Measurements from ENCODE around the gene BRD4.

BRD4 gene

DNA sequence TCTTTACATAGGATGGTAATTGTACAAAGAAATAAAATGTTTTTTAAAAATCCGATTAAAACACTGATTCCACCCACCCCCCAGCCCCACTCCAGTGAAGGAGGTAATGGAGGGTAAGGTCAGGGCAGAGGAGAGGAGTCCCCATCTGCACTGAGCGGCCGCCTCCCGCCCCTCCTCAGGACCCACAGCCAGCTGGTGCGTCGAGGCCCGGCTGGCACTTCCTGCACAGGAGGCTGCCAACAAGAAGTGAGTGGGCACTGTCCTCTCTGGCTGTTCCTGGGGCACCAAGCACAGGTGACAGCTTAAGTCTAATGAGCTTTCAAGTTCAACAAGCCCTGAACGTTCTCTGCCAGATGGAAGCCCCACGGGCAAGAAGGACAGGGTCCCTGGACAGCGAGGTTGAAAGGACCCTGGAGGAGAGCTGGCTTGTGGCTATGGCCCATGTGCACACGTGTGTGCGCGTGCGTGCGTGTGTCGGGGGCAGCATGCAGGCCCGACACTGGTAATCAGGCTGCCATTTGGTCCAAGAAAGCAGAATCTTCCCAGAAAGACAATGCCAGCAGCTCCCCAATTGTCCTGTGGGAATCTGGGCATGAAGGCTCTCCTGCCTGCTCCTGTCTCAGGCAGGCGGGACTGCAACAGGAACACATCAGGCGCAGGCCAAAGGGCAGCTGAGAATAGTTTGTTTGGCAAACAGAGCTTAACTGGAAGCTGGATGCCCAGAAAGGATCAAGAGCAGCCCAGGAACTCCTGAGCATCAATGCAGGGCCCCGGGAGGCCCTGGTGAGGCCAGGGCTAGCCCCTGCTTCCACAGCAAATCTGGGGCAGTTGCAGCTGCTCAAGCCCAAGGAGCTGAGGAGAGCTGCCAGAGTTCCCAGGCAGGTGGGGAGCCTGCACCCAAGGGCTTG, 85.0 kb downstream of the BRD4 start:
- DNase-seq: no peak

GRCh38 chr19:15246198-15246481, 86.2 kb downstream of the BRD4 start:
- DNase-seq: no peak

- no peak for DNase-seq
Observed at GRCh38 chr19:15245370-15246197, 86.8 kb downstream of the BRD4 start.

GRCh38 chr19:15244808-15245207, 87.5 kb downstream of the BRD4 start:
- DNase-seq: no peak

- no peak for DNase-seq
Observed at GRCh38 chr19:15244106-15244803, 88.1 kb downstream of the BRD4 start.

DNA sequence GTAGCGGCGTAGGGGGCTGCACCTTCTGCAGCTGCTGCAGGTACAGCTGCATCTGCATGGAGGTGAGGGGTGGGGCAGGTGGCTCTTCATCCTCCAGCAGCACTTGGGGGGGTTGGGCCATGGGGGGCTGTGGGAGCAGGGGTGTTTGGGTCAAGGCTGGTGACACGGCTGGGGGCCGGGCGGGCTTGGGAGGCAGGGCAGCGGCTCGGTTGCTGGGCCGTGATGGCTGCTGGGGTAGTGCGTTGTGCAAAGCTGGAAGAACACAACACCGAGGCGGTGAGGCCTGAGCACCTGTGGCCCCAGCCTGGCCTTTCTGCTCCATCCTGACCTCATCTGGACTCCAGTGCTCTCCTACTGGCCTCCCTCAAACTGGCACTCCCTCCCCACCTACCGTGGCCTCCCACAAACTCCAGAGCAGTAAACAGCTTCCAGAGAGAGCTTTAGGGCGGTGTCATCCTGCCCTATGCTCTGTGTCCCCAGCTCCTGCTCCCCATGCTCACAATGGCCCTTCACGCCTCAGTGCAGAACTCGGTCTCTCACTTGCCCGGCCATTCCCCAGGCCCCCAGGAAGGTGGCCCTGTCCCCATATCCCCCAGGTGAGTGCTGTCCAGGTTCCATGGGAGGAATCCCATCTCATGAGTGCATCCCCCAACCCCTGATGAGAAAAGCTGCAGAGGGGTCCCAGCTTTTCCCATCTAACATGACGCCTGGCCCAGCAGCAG, 88.9 kb downstream of the BRD4 start:
- DNase-seq: no peak

- DNase-seq: no peak
Observed at GRCh38 chr19:15241259-15241910, 91.0 kb downstream of the BRD4 start.

GRCh38 chr19:15240515-15240914, 91.8 kb downstream of the BRD4 start:
- DNase-seq: no peak

DNA sequence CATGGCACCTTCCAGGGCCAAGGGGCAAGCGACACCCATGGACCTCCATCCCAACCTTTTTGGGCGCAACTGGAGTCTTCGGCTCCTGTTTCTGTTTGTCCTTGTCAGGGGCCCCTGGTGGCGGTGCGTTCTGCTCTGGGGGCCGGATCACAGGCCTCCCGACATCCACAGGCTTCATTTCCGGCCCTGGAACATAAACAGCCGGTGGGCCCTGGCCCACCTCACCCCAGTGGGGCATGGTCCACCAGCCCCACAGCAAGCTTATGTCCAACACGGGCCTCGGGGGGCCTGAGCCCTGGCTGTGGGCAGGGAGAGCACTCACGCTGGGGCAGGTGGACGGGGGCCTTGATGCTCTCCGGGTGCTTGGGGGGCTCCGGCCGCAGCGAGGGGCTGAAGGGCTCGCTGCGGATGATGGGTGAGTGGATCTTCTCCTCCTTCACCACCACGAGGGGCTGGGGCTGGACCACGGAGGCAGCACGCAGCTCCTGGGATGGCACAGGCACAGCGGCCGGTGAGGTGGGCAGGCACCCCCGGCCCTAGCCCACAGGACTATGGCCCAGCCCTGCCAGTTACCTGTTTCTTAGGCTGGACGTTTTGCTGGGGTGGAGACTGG, 92.9 kb downstream of the BRD4 start:
- no peak for DNase-seq

DNA sequence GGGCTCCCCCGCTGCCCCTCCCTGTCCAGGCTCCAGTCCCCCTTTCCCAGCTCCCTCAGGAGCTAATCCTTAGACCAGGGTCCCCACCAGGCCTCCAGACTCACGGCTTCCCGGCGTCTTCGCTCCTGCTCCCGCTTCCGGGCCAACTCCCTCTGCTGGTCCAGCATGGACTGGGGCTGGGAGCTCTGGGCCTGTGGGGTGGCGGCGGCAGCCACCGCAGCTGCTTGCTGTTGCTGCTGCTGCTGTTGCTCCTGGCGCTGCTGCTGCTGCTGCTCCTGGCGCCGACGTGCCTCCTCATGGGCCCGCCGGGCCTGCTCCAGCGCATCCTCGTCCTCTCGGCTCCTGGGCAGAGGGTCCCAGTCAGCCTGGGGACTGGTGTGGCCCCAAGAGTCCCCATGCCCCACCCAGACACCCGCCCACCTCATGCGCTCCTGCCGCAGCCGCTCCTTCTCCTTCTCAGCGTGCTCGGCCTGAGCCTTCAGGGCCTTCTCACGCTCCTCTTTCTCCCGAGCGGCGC, 93.6 kb downstream of the BRD4 start:
- DNase-seq: no peak

DNA sequence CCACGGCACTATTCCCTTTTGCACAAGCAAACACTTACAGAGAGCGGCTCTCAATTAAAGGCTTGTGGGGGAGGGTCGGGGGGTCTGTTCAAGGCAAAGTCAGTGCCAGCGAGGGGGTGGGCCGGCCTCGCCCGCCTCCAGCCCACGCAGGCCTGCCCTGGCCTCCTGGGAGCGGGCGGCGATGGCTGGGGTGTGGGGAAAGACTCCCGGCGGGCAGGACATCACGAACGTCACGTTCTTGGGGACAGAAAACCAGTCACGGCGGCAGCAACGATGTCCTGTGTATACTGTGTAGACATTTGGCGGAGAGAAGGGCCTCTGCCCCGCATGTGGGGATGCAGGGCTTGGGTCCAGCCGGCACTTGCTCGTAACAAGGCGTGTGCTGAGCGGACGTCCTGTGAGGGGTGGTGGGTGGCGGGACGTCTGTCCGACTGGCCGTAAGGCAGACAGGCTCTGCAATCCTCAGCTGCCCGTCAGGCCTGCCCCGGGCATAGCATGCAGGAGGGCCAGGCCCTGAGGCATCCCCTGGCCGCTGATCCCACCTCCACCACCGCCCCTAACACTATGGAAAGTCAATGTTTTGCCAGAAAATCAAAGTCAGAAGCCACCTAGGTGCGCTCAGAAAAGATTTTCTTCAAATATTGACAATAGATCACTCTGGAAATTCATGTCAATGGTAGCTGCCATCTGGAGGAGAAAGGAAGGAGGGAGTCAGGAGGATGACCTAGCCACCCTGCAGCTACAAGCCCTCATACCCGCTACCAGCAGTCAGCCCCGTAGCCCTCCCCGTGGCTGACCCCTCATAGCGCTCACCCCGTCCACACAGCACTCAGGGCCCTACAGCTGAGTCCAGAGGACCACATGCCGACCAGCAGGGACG, 94.3 kb downstream of the BRD4 start:
- DNase-seq: no peak

- DNase-seq: no peak
Observed at GRCh38 chr19:15236886-15237285, 95.5 kb downstream of the BRD4 start.

- DNase-seq: no peak
Observed at GRCh38 chr19:15235781-15236180, 96.6 kb downstream of the BRD4 start.

DNA sequence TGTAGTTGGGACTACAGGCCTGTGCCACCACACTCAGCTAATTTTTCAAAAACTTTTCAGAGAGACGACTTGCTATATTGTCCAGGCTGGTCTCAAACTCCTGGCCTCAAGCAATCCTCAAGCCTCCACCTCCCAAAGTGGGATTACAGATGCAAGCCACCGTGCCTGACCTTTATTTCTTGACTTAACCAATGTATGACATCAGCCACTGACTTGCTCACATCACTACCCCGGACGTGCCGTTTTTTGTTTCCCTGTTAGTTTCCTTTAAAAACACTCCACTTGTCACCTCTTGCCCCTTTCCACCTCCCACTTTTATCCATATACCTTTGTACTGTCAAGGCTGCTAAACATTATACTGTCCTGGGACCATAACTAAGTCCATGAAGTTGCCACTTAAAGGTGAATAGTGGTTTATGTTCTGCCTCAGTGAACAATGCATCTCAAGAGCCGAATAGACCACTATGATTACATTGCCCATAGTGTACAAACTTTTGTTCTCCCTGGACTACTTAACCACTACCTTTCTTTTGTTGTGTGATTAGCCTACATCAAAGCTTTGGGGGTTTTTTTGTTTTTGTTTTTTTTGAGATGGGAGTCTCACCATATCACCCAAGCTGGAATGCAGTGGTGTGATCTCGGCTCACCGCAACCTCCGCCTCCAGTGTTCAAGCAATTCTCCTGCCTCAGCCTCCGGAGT, 97.8 kb downstream of the BRD4 start:
- DNase-seq: peak; percentile 59

DNA sequence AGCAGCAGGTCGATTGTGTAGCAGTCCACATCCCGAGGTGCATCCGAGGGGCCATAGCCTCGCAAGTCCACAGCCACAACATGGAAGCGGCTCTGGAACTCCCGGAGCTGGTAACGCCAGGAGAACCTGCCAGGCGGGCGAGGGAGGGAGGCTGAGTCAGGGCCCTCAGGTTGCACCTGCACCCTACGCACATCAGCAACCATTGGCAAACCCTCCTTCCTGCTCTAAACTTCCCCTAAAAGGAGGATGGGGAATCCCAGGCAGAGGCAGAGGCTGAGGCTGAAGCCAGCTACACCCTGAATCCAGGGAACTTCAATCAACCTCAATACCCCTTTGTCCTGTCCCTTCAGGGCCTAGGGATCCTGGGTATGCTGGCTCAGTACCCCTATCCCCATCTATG, 101.1 kb downstream of the BRD4 start:
- peak; percentile 14 for DNase-seq

DNA sequence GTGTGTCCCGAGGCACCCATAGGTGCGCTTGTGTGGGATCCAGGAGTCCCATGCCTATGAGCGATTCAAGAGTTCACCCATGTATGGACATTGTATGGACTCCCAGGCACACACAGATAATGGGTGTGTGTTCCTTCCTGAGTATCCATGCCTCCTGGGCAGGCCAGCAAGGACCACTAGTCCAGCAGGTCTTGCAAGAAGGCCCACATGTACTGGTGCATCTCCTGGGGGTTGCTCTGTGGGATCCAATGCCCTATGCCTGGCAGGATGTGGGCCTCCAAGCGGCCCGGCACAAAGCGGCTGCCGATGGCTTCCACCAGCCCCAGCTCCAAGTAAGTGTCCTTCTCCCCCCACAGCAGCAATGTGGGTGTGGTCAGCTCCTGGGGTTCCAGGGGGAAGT, 105.1 kb downstream of the BRD4 start:
- no peak for DNase-seq

GRCh38 chr19:15225760-15226159, 106.6 kb downstream of the BRD4 start:
- no peak for DNase-seq

GRCh38 chr19:15223649-15224361, 108.5 kb downstream of the BRD4 start:
- DNase-seq: peak; percentile 43
